ENCODE measurements around the gene COMP.

The COMP gene

DNA sequence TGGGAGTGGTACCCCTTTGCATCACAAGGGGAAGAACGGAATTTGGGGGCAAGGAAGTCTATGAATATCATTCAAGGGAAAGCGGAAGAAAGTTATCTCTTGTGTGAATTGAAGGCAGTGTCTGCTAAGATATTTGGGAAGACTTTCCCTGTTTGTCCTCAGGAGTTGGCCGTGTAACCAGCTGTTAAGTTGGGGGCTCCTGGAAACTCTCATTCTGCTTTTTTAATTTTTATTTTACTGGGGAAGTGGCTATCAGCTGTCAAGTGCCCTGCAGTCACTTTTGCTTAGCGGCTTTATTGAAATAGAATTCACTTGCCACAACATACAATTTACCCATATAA lies 43.5 kb upstream of the COMP start:
- H3K9ac ChIP-seq (ENCODE audit: low read depth, low read length, poor library complexity, severe bottlenecking) = peak overlapping the region; percentile 95
- peaks cover 23% of the 10 kb centered on the region; the same call in 1 of the 2 replicates for H3K36me3 ChIP-seq (ENCODE audit: insufficient read depth, low read length)
- TF ChIP-seq EZH2phosphoT487 (IDR thresholded peaks at IDR 0.05; ENCODE audit: borderline replicate concordance) (no peak), CTCF (conservative IDR thresholded peaks at IDR 0.05; ENCODE audit: low read length) (no peak)
- H3K79me2 ChIP-seq (ENCODE audit: insufficient read depth, low read length) = peaks cover 78% of the 10 kb centered on the region
- H3K4me2 ChIP-seq (ENCODE audit: low read depth, low read length, poor library complexity, severe bottlenecking) = peak overlapping the region; percentile 99
- no peaks in the 10 kb centered on the region for H3F3A ChIP-seq (ENCODE audit: low read depth)
- no peaks in the 10 kb centered on the region for H3K27me3 ChIP-seq (ENCODE audit: insufficient read depth, low read length, poor library complexity, severe bottlenecking)
- peaks cover 51% of the 10 kb centered on the region for H3K4me1 ChIP-seq (ENCODE audit: insufficient read depth, low read length, poor library complexity, severe bottlenecking)
- no peaks in the 10 kb centered on the region for H3K9me2 ChIP-seq (replicated peaks; ENCODE audit: low read depth, low read length)
- H3K4me3 ChIP-seq (ENCODE audit: low read length, poor library complexity, severe bottlenecking) = peak overlapping the region; percentile 94
- peaks cover 67% of the 10 kb centered on the region for H4K20me1 ChIP-seq (ENCODE audit: insufficient read depth, low read length, poor library complexity, severe bottlenecking)
- no peaks in the 10 kb centered on the region for H3K9me3 ChIP-seq (ENCODE audit: insufficient read depth, low read depth, low read length)
- no peak overlapping the region for H2AFZ ChIP-seq (ENCODE audit: low read length)

DNA sequence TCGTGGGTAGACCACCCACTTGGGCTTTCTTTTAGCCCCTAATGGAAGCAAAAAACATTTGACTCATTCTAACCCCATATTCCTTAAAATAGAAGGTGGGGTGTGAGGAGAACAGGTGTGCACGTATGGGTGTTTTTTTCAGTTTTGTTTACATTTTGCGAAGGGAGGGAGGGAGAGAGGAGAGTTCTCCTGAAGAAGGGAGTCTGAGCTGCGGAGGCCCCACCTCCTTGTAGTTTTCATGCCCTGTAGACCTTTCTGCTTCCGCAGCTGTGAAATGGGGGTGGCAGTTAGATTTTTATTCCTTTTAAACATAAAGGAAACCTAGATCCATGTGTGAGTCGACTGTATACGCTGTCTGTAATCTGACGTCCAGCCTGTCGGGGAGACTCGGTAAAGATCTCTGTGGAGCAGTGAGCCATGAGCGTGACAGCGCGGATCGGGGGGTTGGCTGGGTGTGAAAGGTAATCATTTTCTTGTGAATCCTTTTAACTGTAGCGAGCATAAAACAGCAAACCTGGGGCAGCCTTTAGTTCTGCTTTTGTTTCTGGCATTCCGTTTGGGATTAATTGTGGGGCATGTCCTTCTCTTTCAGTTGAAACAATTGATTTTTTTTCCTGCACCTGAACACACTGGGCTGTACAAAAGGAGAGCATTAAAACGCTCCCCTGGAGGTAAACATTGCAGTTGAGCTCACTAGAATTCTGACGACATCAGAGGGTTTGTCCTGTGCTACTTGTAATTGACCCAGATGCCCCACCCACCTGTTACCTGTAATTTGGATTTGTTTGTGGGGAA lies 42.9 kb upstream of the COMP start:
- no peaks in the 10 kb centered on the region for H3K9me2 ChIP-seq (replicated peaks; ENCODE audit: low read depth, low read length)
- peaks cover 20% of the 10 kb centered on the region; the same call in 1 of the 2 replicates for H3K36me3 ChIP-seq (ENCODE audit: insufficient read depth, low read length)
- H3K9ac ChIP-seq (ENCODE audit: low read depth, low read length, poor library complexity, severe bottlenecking) = peak overlapping the region; percentile 95
- H3K4me3 ChIP-seq (ENCODE audit: low read length, poor library complexity, severe bottlenecking) = peak overlapping the region; percentile 94
- H3K4me1 ChIP-seq (ENCODE audit: insufficient read depth, low read length, poor library complexity, severe bottlenecking) = peaks cover 46% of the 10 kb centered on the region
- H3K27me3 ChIP-seq (ENCODE audit: insufficient read depth, low read length, poor library complexity, severe bottlenecking) = no peaks in the 10 kb centered on the region
- H3K4me2 ChIP-seq (ENCODE audit: low read depth, low read length, poor library complexity, severe bottlenecking) = peak overlapping the region; percentile 99
- TF ChIP-seq EZH2phosphoT487 (IDR thresholded peaks at IDR 0.05; ENCODE audit: borderline replicate concordance) (no peak), CTCF (conservative IDR thresholded peaks at IDR 0.05; ENCODE audit: low read length) (no peak)
- H3K79me2 ChIP-seq (ENCODE audit: insufficient read depth, low read length) = peaks cover 73% of the 10 kb centered on the region
- peaks cover 63% of the 10 kb centered on the region for H4K20me1 ChIP-seq (ENCODE audit: insufficient read depth, low read length, poor library complexity, severe bottlenecking)
- H2AFZ ChIP-seq (ENCODE audit: low read length) = no peak overlapping the region
- H3K9me3 ChIP-seq (ENCODE audit: insufficient read depth, low read depth, low read length) = no peaks in the 10 kb centered on the region
- H3F3A ChIP-seq (ENCODE audit: low read depth) = no peaks in the 10 kb centered on the region

- Histone ChIP-seq H3F3A (ENCODE audit: low read depth) (no peaks in the 10 kb centered on the region), H3K4me2 (ENCODE audit: low read depth, low read length, poor library complexity, severe bottlenecking) (peak overlapping the region; percentile 99), H3K9me2 (replicated peaks; ENCODE audit: low read depth, low read length) (no peaks in the 10 kb centered on the region), H3K79me2 (ENCODE audit: insufficient read depth, low read length) (peaks cover 63% of the 10 kb centered on the region), H3K27me3 (ENCODE audit: insufficient read depth, low read length, poor library complexity, severe bottlenecking) (no peaks in the 10 kb centered on the region), H3K4me1 (ENCODE audit: insufficient read depth, low read length, poor library complexity, severe bottlenecking) (peaks cover 42% of the 10 kb centered on the region), H3K9me3 (ENCODE audit: insufficient read depth, low read depth, low read length) (no peaks in the 10 kb centered on the region), H3K4me3 (ENCODE audit: low read length, poor library complexity, severe bottlenecking) (peak overlapping the region; percentile 94), H4K20me1 (ENCODE audit: insufficient read depth, low read length, poor library complexity, severe bottlenecking) (peaks cover 57% of the 10 kb centered on the region), H3K9ac (ENCODE audit: low read depth, low read length, poor library complexity, severe bottlenecking) (peak overlapping the region; percentile 95), H2AFZ (ENCODE audit: low read length) (no peak overlapping the region), H3K36me3 (ENCODE audit: insufficient read depth, low read length) (peaks cover 15% of the 10 kb centered on the region; the same call in 1 of the 2 replicates)
- TF ChIP-seq EZH2phosphoT487 (IDR thresholded peaks at IDR 0.05; ENCODE audit: borderline replicate concordance) (no peak), CTCF (conservative IDR thresholded peaks at IDR 0.05; ENCODE audit: low read length) (no peak)
These were observed 42.0 kb upstream of the COMP start for GRCh38 chr19:18833141-18833476.
